GM21423 (cell line): ENCODE data around the gene SSBP3.
A peak's percentile ranks its signal among the peaks of the same experiment; 100 is the strongest.

ENCODE experiments used
- ATAC-seq: cut with Tn5 transposase; IDR thresholded peaks from one replicate; pipeline ENCODE4 v1.9.1; 2021; ENCODE audit warnings: mild to moderate bottlenecking, moderate library complexity; ENCODE audit not compliant: unreplicated experiment

Gene SSBP3

DNA sequence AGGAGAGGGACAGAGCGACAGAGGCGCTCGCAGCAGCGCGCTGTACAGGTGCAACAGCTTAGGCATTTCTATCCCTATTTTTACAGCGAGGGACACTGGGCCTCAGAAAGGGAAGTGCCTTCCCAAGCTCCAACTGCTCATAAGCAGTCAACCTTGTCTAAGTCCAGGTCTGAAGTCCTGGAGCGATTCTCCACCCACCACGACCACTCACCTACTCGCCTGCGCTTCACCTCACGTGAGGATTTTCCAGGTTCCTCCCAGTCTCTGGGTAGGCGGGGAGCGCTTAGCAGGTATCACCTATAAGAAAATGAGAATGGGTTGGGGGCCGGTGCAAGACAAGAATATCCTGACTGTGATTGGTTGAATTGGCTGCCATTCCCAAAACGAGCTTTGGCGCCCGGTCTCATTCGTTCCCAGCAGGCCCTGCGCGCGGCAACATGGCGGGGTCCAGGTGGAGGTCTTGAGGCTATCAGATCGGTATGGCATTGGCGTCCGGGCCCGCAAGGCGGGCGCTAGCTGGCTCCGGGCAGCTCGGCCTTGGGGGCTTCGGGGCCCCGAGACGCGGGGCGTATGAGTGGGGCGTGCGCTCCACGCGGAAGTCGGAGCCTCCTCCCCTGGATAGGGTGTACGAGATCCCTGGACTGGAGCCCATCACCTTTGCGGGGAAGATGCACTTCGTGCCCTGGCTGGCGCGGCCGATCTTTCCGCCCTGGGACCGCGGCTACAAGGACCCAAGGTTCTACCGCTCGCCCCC is 206.3 kb downstream of the SSBP3 start, which contains the start of the genes CYB5RL and MRPL37:
CYB5RL (minus strand) TSS at position 266 of the 754 bp plus-strand sequence. CDS start 4,414 bp downstream, outside the sequence.
MRPL37 (plus strand) TSS at position 403 of the 754 bp plus-strand sequence; CDS start at position 480, 77 bp downstream.
- peak; percentile 97 for ATAC-seq

DNA sequence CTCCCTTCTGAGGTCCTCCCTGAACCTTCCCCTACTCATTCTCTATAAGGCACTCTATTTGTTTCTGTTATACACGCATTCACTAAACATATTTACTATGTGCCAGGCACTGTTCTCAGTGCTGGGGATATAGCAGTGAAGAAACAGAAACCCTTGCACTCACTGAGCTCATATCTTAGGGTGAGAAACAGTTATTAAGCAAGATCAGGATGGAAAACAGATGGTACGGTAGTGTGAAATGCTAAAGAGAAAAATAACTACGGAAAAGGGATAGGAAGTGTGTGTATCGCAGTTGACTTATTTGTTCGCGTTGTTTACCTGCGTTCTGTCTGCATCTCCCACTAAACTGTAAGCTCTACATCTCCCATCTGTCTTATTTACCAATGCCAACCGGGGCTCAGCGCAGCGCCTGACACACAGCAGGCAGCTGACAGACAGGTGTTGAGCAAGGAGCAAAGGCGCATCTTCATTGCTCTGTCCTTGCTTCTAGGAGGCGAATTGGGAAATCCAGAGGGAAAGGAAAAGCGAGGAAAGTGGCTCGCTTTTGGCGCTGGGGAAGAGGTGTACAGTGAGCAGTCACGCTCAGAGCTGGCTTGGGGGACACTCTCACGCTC is 206.9 kb downstream of the SSBP3 start:
- ATAC-seq: no peak

DNA sequence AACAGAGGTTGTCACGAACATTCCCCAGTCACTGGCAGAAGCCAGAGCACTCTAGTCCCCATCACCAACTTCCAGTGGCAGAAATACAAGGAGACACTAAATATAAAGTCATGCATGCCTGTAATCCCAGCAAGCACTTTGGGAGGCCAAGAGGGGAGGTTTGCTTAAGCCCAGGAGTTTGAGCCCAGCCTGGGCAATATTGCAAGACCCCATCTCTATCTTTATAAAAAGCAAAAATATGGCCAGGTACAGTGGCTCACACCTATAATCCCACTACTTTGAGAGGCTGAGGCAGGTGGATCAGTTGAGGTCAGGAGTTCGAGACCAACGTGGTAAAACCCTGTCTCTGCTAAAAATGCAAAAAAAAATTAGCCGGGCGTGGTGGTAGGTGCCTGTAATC is 212.7 kb downstream of the SSBP3 start:
- no peak for ATAC-seq

DNA sequence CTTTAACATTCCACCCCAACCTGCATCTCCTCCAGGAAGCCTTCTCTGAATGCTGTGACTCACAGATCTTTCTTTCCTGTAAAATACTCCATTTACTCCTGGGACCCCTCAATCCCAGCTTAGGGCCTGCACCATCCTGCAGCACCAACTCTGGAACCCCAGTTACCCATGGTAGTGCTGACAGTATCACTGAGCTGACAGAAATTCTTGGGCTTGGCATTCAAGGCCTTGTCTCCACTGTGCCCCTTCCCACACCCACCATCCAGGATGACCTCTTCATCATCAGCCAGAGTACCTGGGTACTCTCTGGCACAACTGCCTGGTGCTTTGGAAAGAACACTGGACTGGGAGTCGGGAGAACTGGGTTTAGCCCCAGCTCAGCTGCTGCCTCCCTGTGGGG is 214.7 kb downstream of the SSBP3 start:
- ATAC-seq: no peak

DNA sequence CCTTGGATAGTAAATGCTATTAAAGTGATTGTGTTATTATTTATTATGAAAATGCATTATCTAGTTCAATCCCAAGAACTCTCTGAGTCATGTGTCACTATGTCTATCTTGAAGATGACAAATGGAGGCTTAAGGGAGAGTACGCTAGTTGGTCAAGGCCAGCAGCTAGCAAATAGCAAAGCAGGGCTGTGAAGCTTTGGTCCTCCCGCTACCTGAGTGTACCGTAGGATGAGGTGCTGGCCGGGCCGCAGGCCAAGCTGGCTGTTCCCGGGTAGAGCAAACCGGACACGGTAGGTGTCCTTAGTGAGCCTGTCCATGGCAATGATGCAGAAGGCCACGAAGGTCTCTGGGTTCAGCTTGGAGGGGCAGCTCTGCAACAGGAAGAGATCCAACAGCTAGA is 215.7 kb downstream of the SSBP3 start:
- ATAC-seq: no peak

DNA sequence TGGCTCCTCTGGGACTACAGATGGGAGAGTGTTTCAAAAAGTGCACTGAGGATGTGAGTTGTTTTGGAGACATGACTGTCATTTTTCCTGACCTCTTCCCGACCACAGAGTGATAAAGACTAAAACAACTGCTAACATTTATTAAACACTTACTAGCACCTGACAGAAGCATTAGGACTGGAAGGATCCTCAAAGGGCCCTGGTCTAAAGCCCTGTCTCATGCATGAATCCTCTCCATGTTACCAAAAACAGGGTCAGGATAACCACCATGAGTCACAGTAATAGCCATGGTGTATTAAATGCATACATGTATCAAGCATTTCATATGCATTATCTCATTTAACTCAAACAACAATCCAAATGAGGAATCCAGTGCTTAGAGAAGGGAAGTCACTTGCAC is 217.9 kb downstream of the SSBP3 start:
- no peak for ATAC-seq

DNA sequence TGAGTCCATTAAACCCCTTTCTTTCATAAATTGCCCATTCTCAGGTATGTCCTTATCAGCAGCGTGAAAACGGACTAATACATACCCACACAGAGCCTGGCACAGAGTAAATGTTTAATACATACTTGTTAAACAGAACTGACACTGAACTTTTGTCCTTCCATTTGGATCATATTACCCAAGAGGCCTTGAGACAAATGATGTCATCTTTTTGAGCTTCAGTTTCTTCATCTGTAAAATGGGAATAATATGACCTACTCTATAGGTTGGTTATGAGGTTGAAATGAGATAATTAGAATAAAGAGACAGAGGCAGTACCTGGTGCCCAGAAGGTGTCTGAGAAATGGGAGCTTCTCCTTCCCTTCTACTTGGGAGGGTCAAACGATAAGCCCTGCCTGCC is 220.1 kb downstream of the SSBP3 start:
- no peak for ATAC-seq

DNA sequence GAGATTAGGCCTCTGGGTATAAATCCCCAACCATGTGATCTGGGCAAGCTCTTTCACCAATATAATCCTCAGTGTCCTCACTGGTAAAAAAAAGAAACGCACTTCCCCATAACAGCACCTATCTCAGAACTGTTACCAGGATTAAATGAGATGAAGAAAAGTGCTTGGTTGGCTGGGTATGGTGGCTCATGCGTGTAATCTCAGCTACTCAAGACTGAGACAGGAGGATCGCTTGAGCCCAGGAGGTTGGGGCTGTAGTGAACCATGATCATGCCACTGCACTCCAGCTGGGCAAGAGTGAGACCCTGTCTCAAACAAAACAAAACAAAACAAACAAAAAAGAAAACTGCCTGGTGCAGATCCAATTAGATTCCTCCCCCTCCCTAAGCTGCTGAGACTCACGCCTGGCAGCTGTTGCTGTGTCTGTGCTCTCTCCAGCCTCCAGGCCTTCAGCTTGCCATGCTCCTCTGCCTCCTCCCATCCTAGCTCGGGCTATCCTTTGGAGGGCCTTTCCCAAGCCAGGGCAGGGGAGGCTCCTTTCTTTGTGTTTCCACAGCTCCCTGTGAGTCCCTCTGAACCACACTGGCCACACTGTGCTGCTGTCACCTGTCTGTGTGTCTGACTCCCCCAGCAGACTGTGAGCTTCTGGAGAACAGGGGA is 225.4 kb downstream of the SSBP3 start:
- no peak for ATAC-seq

DNA sequence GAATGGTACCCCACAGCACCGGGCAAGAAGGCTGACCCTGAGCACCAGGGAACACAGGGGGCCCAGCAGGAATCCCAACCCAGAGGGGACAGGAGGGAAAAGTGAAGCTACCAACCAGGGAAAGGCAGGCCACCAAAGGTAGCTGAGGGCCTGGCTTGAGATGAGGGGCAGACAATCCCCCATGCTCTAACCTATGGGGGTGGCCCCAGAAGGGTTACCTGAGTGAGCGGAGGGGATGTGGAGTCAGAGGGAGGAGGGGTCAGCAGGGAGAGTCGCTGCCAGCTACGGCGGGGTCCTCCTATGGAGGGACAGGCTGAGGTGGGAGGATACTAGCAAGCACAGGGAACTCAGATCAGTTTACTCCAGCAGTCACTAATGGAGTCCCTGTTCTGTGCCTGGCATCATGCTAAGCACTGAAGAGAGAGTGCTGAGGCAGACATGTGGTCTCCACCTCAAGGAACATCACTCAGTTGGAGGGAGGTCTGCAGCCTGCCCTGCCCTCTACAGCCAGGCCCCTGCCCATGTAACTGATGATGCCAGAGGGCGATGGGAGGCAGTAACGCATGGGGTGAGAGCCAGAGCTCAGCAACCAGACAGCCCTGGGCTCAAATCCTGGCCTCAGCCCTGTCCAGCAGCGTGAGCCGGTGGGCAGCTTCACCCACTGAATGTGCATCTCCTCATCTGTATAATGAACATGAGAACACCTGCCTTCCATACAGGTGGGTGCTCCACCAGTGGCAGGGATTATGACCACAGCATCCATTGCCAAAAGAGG is 227.7 kb downstream of the SSBP3 start:
- no peak for ATAC-seq

DNA sequence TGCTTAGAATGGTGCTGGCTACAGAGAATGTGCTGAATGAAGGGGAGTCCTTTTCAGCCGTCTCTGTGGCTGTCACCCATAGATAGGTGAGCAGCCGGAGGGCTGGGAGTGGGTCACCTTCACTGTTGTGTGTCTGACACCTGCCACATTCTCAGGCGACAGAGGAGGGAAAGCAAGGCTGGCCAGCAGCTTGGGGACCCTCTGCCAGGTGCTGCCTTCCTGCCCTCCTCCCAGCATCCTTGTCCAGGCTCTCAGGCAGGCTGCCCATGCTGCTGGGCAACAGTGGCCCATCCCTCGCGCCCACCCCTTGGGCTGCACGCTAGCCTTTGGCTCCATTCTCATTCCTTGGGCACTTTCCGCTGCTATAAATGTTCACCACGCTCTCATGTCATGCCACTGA is 228.5 kb downstream of the SSBP3 start:
- ATAC-seq: no peak

DNA sequence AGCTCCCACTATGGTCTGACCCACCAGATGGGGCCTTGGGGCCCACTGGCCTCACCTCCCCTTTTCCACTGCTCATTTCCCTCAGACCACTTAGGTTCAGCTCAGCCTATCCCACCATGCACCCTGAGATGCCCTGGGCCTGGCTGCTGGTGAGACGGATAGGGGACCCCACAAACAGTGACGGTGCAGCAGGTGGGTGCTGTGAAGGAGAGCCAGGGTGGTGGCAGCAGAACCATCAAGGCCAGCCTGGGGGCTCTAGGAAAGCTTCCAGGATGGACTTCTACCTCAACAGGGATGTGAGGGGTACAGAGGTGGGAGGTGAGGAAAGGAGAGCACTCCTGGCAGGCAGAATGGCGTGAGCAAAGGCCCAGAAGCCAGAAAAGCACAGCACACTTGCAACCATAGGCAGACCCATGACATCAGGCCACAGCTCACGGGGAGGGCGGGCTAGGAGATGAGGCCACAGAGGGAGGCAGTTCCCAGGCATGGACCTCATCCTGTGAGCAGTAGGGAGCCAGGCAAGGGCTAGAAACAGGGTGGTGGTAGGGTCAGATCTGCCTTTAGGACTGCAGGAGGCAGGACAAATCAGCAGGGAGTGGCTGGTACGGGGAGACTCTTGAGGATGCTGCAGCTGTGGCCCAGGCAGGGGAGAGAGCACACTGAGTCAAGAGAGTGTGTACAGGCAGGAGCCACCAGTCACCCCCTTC is 229.4 kb downstream of the SSBP3 start:
- no peak for ATAC-seq
